Measurements from ENCODE around the gene TIMM29. TPM values are rescaled to one million over a fixed set of nuclear protein-coding genes. Genes with fewer than 3 reads are reported as not detected.

TIMM29 gene
- total RNA-seq, 1 donor from 2014 or later, result 19.0 TPM

DNA sequence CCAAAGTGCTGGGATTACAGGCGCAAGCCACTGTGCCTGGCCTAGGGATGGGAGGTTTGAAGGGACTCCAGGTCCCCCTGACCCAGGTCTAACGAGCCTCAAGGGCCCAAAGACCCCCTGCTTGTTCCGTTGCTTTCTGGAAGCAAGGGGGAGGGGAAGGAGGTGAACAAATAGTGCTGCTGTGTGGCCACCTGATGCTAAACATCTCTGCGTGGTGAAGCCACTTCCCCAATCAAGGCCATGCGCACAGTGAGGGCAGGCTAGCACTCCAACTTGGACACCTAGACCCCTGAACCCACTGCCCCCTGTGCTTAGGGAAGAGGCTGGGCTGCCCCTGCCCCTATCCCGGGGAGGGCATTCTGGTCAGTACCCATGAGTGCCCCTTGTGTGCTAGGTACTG, 33.2 kb upstream of the TIMM29 start:
- Mint-ChIP-seq H3K36me3 (ENCODE audit: low read depth) (no peaks in the 10 kb centered on the region), H3K4me3 (ENCODE audit: low read depth) (no peak overlapping the region), H3K4me1 (ENCODE audit: low read depth) (peaks cover 8% of the 10 kb centered on the region), H3K27me3 (ENCODE audit: low read depth) (no peaks in the 10 kb centered on the region), H3K9me3 (no peaks in the 10 kb centered on the region), H3K27ac (no peak overlapping the region)
- intact Hi-C loops (cut with micrococcal nuclease), result no loop called here
- DNase-seq (ENCODE audit: low spot score), result no peak

DNA sequence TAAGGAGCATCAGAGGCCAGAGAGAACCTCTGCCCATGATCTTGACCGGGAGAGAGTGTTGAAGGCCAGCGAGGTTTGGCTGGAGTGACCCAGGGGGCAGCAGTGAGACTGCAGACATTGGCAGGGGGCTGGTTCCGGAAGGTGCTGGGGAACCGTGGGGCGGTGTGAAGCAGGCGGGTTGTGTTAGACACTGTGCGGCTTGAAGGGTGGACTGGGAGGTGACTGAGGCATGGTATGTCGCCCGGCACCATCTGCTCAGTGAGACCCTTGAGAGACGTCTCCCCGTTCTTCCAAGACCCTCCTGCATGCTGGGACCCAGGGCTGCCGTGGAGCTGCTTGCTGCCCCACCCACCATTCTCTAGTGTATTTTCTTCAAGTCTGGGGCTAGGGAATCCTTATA, 32.7 kb upstream of the TIMM29 start:
- no peak overlapping the region for H3K27ac Mint-ChIP-seq
- intact Hi-C loops (cut with micrococcal nuclease), result no loop called here

GRCh38 chr19:10896851-10897526, 31.6 kb upstream of the TIMM29 start:
- Mint-ChIP-seq H3K27ac (peak overlapping the region; percentile 18), H3K4me1 (ENCODE audit: low read depth) (peaks cover 8% of the 10 kb centered on the region), H3K9me3 (no peaks in the 10 kb centered on the region), H3K36me3 (ENCODE audit: low read depth) (no peaks in the 10 kb centered on the region), H3K4me3 (ENCODE audit: low read depth) (no peak overlapping the region), H3K27me3 (ENCODE audit: low read depth) (no peaks in the 10 kb centered on the region)
- DNase-seq (ENCODE audit: low spot score), result no peak
- intact Hi-C loops (cut with micrococcal nuclease), result no loop called here

More for the DNA sequence above, 32.7 kb upstream of the TIMM29 start:
- Mint-ChIP-seq H3K4me3 (ENCODE audit: low read depth) (no peak overlapping the region), H3K36me3 (ENCODE audit: low read depth) (no peaks in the 10 kb centered on the region), H3K27me3 (ENCODE audit: low read depth) (no peaks in the 10 kb centered on the region), H3K4me1 (ENCODE audit: low read depth) (peaks cover 8% of the 10 kb centered on the region), H3K9me3 (no peaks in the 10 kb centered on the region)
- DNase-seq (ENCODE audit: low spot score), result no peak

DNA sequence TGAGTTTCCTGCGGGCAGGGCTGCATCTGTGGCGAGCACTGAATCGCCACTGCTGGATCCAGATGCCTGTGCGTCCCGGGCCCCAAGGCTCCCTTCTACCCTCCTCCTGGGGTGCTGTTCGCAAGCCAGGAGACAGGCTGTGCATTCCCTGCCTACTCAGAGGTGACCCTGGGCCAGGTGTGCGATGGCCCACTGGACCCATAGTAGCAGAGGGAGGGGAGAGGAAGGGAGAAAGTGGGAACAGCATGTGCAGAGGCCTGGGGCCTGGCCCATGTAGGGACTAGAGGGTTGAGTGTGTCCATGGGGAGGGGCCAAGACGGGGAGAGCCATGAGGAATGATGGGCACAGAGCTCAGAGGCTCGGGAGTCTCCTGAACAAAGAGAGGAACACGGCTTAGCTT, 30.0 kb upstream of the TIMM29 start:
- Mint-ChIP-seq H3K27me3 (ENCODE audit: low read depth) (no peaks in the 10 kb centered on the region), H3K4me1 (ENCODE audit: low read depth) (peaks cover 8% of the 10 kb centered on the region), H3K9me3 (peaks cover 4% of the 10 kb centered on the region), H3K27ac (no peak overlapping the region), H3K4me3 (ENCODE audit: low read depth) (no peak overlapping the region), H3K36me3 (ENCODE audit: low read depth) (peaks cover 5% of the 10 kb centered on the region)
- no peak for DNase-seq (ENCODE audit: low spot score)
- intact Hi-C loops (cut with micrococcal nuclease), result no loop called here

DNA sequence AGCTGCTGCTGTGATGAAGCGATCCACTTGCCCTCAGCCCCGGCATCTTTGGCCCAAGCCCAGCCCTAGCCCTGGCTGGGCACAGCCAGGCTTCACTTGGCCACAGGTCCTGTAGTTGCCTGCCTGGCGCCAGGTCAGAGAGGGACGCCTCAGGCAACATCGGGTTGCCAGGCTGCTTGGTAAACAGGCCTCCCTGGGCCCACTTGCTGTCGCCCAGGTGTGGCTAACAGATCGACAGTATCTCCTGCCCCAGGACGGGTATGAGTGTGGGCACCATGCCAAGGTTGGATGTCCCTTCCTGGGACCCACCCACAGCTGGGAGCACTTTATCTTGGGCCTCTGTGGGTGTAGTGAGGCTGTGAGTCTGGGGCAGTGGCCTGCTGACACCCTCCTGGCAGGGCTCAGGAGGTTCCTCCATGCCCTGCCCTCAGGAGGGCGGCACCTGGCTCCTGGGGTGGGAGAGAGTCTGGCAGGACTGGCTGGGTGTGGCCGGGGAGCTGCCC, 29.4 kb upstream of the TIMM29 start:
- H3K9me3 Mint-ChIP-seq, result peaks cover 4% of the 10 kb centered on the region
- H3K27me3 Mint-ChIP-seq (ENCODE audit: low read depth), result no peaks in the 10 kb centered on the region
- peaks cover 8% of the 10 kb centered on the region for H3K4me1 Mint-ChIP-seq (ENCODE audit: low read depth)
- H3K4me3 Mint-ChIP-seq (ENCODE audit: low read depth), result no peak overlapping the region
- peaks cover 5% of the 10 kb centered on the region for H3K36me3 Mint-ChIP-seq (ENCODE audit: low read depth)
- DNase-seq (ENCODE audit: low spot score), result no peak
- H3K27ac Mint-ChIP-seq, result no peak overlapping the region
- intact Hi-C loops (cut with micrococcal nuclease), result no loop called here

DNA sequence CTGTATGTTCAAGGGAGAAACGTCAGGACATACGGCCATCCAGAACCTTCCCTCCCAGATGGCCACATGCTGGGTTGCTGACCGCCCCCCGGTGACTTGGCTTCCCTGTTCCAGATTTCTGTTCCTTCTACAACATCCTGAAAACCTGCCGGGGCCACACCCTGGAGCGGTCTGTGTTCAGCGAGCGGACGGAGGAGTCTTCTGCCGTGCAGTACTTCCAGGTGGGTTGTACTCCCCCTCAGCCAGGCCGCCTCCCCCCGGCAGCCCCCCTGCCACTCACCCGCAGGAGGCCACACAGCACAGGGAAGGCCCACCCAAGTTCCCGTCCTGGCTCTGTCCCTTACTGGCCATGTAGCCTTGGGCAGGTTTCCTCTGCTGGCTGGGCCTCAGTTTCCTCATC, 20.7 kb upstream of the TIMM29 start:
- Mint-ChIP-seq H3K4me1 (ENCODE audit: low read depth) (no peaks in the 10 kb centered on the region), H3K4me3 (ENCODE audit: low read depth) (no peak overlapping the region), H3K27ac (no peak overlapping the region), H3K9me3 (peaks cover 3% of the 10 kb centered on the region), H3K36me3 (ENCODE audit: low read depth) (peaks cover 20% of the 10 kb centered on the region), H3K27me3 (ENCODE audit: low read depth) (no peaks in the 10 kb centered on the region)
- DNase-seq (ENCODE audit: low spot score), result no peak
- intact Hi-C loops (cut with micrococcal nuclease), result no loop called here

DNA sequence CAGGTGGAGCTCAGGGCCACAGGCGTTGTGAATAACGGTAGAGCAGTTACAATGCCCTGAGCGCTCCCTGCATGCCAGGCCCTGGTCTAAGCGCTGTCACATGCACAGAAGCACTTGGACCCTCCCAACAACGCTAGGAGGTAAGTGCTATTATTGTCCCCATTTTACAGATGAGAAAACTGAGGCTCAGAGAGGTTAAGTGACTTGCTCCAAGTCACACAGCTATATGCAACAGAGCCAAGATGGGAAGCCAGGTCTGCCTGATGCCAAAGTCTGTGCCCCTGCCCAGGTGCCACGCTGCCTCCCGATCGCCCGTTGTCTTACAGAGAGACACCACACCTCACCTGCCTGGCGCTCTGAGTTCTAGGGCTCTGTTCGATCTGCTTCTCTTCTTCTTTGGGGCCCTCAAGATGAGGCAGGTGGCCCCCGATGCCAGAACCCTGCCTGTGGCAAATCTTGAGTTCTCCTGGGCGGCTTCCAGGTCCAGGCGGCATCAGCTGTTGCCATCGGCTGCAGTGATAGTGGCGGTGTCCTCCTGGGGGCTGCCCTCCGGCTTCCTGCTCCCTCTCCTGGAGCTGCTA, 20.1 kb upstream of the TIMM29 start:
- H3K4me1 Mint-ChIP-seq (ENCODE audit: low read depth), result no peaks in the 10 kb centered on the region
- no peak for DNase-seq (ENCODE audit: low spot score)
- intact Hi-C loops (cut with micrococcal nuclease), result no loop called here
- H3K27ac Mint-ChIP-seq, result no peak overlapping the region
- H3K4me3 Mint-ChIP-seq (ENCODE audit: low read depth), result no peak overlapping the region
- H3K9me3 Mint-ChIP-seq, result no peaks in the 10 kb centered on the region
- H3K36me3 Mint-ChIP-seq (ENCODE audit: low read depth), result peaks cover 17% of the 10 kb centered on the region
- no peaks in the 10 kb centered on the region for H3K27me3 Mint-ChIP-seq (ENCODE audit: low read depth)

DNA sequence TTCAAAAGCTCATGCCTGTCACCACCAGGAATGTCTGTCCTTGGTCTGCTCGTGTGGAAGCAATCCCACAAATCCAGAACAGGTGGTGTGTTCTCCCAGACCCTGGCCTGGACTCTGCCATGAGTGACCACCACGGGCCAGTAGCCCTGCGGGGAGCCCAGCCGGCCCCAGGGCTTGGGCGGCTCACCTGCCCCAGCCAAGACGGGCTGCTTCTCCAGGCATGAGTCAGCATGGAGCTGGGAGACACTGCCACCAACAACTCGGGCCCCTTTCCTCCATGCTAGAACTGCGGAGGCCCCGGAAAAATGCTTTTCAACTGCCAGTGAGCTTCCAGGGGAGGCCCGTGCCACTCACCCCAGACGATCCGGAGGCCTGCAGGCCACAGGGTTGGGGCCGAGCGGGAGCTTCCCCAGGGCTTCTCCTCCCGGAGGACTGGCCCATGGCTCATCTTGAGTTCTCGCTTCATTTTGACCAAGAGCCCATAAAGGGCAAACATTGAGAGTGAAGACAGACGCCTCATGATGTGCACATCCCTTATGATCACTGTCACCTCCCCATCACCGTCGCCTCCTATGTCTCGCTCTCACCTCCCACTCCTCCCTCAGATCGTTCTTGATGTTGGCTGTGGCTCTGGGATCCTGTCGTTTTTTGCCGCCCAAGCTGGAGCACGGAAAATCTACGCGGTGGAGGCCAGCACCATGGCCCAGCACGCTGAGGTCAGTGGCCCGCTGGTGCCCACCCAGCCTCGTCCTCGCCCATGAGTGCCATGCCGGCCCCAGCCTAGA, 16.8 kb upstream of the TIMM29 start:
- no peaks in the 10 kb centered on the region for H3K27me3 Mint-ChIP-seq (ENCODE audit: low read depth)
- no peak overlapping the region for H3K4me3 Mint-ChIP-seq (ENCODE audit: low read depth)
- H3K4me1 Mint-ChIP-seq (ENCODE audit: low read depth), result no peaks in the 10 kb centered on the region
- intact Hi-C loops (cut with micrococcal nuclease), result no loop called here
- peaks cover 19% of the 10 kb centered on the region for H3K36me3 Mint-ChIP-seq (ENCODE audit: low read depth)
- no peaks in the 10 kb centered on the region for H3K9me3 Mint-ChIP-seq
- no peak for DNase-seq (ENCODE audit: low spot score)
- H3K27ac Mint-ChIP-seq, result no peak overlapping the region

DNA sequence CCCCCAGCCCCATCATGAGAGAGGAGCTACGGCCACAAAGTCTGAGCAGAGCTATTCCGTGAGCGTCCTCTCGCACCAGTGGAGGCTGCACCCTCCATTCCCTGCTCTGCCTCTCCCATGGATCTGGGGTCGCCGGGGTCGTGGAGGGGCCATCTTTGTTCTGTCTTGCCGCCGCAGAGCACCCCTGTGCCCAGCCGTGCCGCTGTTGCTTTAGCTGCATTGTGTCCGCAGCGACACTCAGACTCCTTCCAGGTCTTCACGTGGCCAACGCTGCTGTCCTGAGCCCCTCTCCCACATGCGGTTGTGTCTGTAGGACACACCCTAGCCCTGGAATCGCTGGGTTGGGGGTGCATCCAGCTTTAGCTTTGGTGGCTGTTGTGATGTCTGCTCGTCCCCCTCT, 16.0 kb upstream of the TIMM29 start:
- intact Hi-C loops (cut with micrococcal nuclease), result no loop called here
- Mint-ChIP-seq H3K27me3 (ENCODE audit: low read depth) (no peaks in the 10 kb centered on the region), H3K36me3 (ENCODE audit: low read depth) (peaks cover 18% of the 10 kb centered on the region), H3K4me3 (ENCODE audit: low read depth) (no peak overlapping the region), H3K4me1 (ENCODE audit: low read depth) (no peaks in the 10 kb centered on the region), H3K27ac (no peak overlapping the region), H3K9me3 (no peaks in the 10 kb centered on the region)
- no peak for DNase-seq (ENCODE audit: low spot score)

DNA sequence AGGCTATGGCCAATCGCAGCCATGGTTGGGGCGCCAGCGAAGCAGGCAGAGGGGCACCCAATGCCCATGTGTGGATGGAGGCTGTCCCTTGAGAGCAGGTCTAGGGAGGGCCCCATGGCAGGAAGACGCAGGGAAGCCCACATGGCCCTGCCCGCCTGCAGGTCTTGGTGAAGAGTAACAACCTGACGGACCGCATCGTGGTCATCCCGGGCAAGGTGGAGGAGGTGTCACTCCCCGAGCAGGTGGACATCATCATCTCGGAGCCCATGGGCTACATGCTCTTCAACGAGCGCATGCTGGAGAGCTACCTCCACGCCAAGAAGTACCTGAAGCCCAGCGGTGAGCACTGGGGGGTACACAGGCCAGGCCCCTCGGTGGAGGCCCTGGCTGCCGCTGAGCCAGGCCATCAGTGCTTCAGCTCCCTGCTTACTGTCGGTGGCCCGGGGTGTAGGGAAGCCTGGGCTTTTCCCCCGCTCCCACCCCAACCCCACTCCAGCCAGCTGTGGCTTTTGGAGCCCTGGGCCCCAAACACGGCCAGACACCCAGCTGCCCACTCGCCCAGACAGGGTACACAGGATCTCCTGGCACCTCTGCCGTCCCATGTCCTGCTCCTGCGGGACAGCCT, 14.8 kb upstream of the TIMM29 start:
- DNase-seq (ENCODE audit: low spot score), result no peak
- intact Hi-C loops (cut with micrococcal nuclease), result no loop called here
- Mint-ChIP-seq H3K9me3 (no peaks in the 10 kb centered on the region), H3K4me3 (ENCODE audit: low read depth) (no peak overlapping the region), H3K4me1 (ENCODE audit: low read depth) (no peaks in the 10 kb centered on the region), H3K27ac (no peak overlapping the region), H3K36me3 (ENCODE audit: low read depth) (peaks cover 15% of the 10 kb centered on the region), H3K27me3 (ENCODE audit: low read depth) (no peaks in the 10 kb centered on the region)

GRCh38 chr19:10915130-10916091, 13.2 kb upstream of the TIMM29 start:
- Mint-ChIP-seq H3K9me3 (no peaks in the 10 kb centered on the region), H3K36me3 (ENCODE audit: low read depth) (peaks cover 19% of the 10 kb centered on the region), H3K27me3 (ENCODE audit: low read depth) (no peaks in the 10 kb centered on the region), H3K4me3 (ENCODE audit: low read depth) (no peak overlapping the region), H3K27ac (no peak overlapping the region), H3K4me1 (ENCODE audit: low read depth) (no peaks in the 10 kb centered on the region)
- intact Hi-C loops (cut with micrococcal nuclease), result no loop called here
- DNase-seq (ENCODE audit: low spot score), result no peak

DNA sequence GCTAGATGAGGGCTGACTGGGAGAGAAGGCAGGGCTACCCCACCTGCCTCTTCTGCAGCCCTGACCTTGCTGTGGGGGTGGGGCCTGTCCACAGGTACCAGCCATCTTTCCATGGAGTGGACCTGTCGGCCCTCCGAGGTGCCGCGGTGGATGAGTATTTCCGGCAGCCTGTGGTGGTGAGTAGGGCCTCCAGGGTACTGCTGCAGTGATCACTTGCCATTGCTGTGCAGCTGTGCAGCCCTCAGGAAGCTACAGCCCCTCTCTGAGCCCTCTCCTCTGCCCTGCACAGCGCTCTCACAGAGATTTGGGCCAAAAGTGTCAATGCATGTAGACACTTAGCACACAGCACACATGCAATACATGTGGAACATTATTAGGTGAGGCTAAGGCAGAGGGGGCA, 12.0 kb upstream of the TIMM29 start:
- peaks cover 24% of the 10 kb centered on the region for H3K36me3 Mint-ChIP-seq (ENCODE audit: low read depth)
- intact Hi-C loops (cut with micrococcal nuclease), result no loop called here
- no peaks in the 10 kb centered on the region for H3K9me3 Mint-ChIP-seq
- H3K4me1 Mint-ChIP-seq (ENCODE audit: low read depth), result no peaks in the 10 kb centered on the region
- no peak overlapping the region for H3K4me3 Mint-ChIP-seq (ENCODE audit: low read depth)
- no peak for DNase-seq (ENCODE audit: low spot score)
- H3K27ac Mint-ChIP-seq, result no peak overlapping the region
- no peaks in the 10 kb centered on the region for H3K27me3 Mint-ChIP-seq (ENCODE audit: low read depth)
